Measurements from ENCODE around the gene CSNK1D. TPM values are rescaled to one million over a fixed set of nuclear protein-coding genes. Genes with fewer than 3 reads are reported as not detected.

The CSNK1D gene
- total RNA-seq (2014; rRNA removed; shearing (Covaris generic)) (24.5 and 35.1 TPM in 2 replicates), polyA plus RNA-seq (2016; fragmentation: Nextera tagmentation; extraction: Ambion mirVana) (102 and 114 TPM in 2 replicates)

DNA sequence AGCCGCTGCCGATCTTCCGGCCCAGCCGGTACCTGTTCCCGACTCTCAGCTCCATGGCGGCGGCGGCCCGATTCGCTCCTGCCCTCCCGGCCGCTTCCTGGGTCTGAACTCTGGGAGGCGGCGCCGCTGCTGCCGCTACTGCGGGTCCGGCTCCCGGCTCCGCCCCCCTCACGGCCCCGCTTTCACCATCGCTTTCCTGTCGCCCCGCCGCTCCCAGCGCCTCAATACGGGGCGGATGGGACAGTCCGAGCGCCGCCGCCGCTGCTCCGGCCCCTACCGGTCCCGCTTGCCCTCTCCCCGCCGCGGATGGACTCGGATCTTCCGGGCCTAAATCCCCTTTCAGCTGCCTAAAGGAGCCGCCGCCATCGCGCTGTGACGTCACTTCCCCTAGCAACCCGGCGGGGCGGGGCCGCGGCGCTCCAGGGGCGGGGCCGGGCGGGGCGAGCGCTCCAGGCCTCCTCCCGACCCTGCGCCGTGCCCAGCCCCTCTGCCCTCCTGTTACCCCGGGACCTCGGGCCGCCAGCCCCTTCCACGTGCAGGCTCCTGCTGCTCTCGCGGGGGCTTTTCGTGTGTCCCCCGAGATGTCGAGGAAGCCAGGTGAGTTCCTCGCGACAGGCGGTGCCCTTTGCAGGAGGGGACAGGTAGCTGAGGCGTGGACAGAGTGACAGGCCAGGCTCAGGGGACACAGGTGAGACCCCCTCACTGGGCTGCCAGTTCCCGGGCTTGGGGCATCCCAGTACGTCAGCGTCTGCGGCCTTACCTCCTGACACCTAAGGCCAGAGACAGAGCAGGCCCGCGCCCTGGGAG is at the start of gene CSNK1D:
Gene CSNK1D, minus strand, starts transcription at position 374 of the 807 bp plus-strand sequence. Its CDS starts 319 bp downstream, at position 55.
- peak; percentile 96 for DNase-seq
- WGBS, 2 experiments (ENCODE audit: low coverage in 1 of 2, low lambda C conversion rate in 2 of 2, missing lambda C conversion rate in 2 of 2): 5 to 10% methylated on average over 44 to 65 of the region's 80 CpGs
- in situ Hi-C loops (cut with MboI): no loop called here
- peaks cover 7% of the 10 kb centered on the region; the same call in 1 of the 2 replicates for H3K36me3 ChIP-seq (ENCODE audit: low read depth)
- TF ChIP-seq EZH2 (IDR thresholded peaks at IDR 0.05; ENCODE audit: insufficient read depth, poor library complexity, severe bottlenecking): no peak
- TF ChIP-seq EZH2phosphoT487 (IDR thresholded peaks at IDR 0.05; ENCODE audit: insufficient read depth, low read depth): no peak
- peak within 1 kb of the TSS; percentile 90 for H3K4me3 ChIP-seq
- no peaks in the 10 kb centered on the region for H3K27me3 ChIP-seq (replicated peaks; ENCODE audit: insufficient read depth)
- H3K9me2 ChIP-seq (ENCODE audit: insufficient read depth): no peaks in the 10 kb centered on the region
- H3K27ac ChIP-seq: peak within 1 kb of the TSS; percentile 87
- H3K9ac ChIP-seq: peak within 1 kb of the TSS; percentile 97
- peak within 1 kb of the TSS; percentile 95 for H2AFZ ChIP-seq
- H3K9me3 ChIP-seq (ENCODE audit: low read depth): no peaks in the 10 kb centered on the region
- peaks cover 45% of the 10 kb centered on the region for H3K79me2 ChIP-seq (ENCODE audit: insufficient read depth)
- H3K4me1 ChIP-seq (ENCODE audit: insufficient read depth): no peaks in the 10 kb centered on the region
- peaks cover 20% of the 10 kb centered on the region for H3F3A ChIP-seq (ENCODE audit: insufficient read depth)
- H4K20me1 ChIP-seq (ENCODE audit: insufficient read depth): peaks cover 19% of the 10 kb centered on the region; the same call in 1 of the 2 replicates
- H3K4me2 ChIP-seq (ENCODE audit: unreplicated experiment): peak within 1 kb of the TSS; percentile 92

DNA sequence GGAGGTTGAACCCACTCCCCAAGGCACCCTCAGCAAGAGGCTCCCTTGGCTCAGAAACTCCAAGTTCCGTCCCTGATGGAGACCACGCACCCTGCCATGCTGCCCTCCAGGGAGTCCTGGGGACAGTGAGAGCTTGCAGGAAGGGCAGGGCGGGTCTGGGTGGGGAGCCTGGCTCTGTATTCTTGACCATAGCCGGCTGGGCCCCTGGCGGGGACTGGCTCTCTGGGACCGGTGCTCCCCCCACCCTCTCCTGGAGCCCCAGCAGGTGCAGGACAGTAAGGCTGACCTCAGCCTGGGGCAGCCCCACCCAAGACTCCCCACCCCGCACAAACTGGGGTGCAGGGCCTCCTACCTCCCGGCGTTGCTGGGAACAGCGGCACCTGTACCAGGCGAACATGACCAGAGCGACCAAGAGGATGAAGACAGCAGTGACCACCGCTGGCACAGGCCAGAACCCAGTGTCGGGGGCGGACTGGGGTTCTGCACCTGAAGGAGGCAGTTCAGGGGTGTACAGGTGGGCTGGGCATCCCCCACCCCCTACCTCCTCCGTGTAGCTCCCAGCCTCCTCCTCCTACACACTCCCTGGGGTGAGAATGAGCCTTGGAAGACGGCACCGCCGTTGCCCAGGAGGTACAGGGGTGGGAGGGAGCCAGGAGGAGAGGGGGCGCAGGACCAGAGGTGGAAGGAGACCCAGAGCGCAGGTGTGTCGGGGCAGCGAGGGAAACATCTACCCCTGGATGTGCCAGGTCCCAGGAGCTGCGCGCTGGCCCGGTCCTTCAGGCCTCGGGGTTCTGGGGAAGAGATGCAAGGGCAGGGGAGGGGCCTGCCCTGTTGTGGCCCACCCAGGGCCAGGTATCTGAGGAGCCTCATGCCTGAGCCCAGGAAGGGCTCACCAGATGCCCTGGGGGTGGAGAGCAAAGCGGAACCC is 49.3 kb upstream of the CSNK1D start:
- WGBS, 2 experiments (ENCODE audit: low coverage in 1 of 2, low lambda C conversion rate in 2 of 2, missing lambda C conversion rate in 2 of 2): 73 to 81% methylated on average over 14 to 27 of the region's 28 CpGs
- H3K27me3 ChIP-seq (replicated peaks; ENCODE audit: insufficient read depth): no peaks in the 10 kb centered on the region
- H3K9ac ChIP-seq: no peak overlapping the region
- H4K20me1 ChIP-seq (ENCODE audit: insufficient read depth): no peaks in the 10 kb centered on the region
- DNase-seq: no peak
- TF ChIP-seq EZH2 (IDR thresholded peaks at IDR 0.05; ENCODE audit: insufficient read depth, poor library complexity, severe bottlenecking) (no peak), EZH2phosphoT487 (IDR thresholded peaks at IDR 0.05; ENCODE audit: insufficient read depth, low read depth) (no peak)
- H3F3A ChIP-seq (ENCODE audit: insufficient read depth): no peaks in the 10 kb centered on the region
- H3K9me2 ChIP-seq (ENCODE audit: insufficient read depth): no peaks in the 10 kb centered on the region
- H3K4me2 ChIP-seq (ENCODE audit: unreplicated experiment): no peak overlapping the region
- no peaks in the 10 kb centered on the region for H3K4me1 ChIP-seq (ENCODE audit: insufficient read depth)
- no peaks in the 10 kb centered on the region for H3K36me3 ChIP-seq (ENCODE audit: low read depth)
- no peaks in the 10 kb centered on the region for H3K79me2 ChIP-seq (ENCODE audit: insufficient read depth)
- no peak overlapping the region for H2AFZ ChIP-seq
- H3K4me3 ChIP-seq: no peak overlapping the region
- H3K9me3 ChIP-seq (ENCODE audit: low read depth): no peaks in the 10 kb centered on the region
- in situ Hi-C loops (cut with MboI): no loop called here
- H3K27ac ChIP-seq: no peak overlapping the region

DNA sequence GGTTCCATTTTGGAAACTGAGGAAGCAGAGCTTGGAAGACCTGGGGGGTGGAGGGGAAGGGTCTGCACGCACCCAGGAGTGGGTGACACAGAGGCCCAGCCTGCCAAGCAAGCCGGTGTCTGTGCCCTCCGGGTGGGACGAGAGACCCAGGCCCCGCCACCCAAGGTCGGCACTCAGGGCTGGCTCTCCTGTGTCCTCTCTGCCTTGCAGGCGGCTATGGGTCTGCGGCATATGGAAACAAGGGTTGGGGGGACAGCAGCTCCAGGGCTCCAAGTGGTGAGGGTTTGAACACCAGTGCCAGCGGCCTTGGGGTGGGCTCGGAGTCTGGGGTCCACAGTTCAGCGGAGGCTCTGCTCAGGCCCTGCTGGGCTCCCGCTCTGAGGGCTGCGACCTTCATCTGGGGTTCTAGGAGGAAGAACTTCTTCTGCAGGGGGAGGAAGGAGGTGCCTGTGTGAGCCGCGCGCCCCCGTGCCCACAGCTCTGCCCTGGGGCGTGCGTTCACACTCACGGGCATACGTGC is 48.5 kb upstream of the CSNK1D start:
- H3K9me2 ChIP-seq (ENCODE audit: insufficient read depth): no peaks in the 10 kb centered on the region
- 51 to 73% methylated on average over 14 to 17 of the region's 21 CpGs for WGBS, 2 experiments (ENCODE audit: low coverage in 1 of 2, low lambda C conversion rate in 2 of 2, missing lambda C conversion rate in 2 of 2)
- no peak for DNase-seq
- no peaks in the 10 kb centered on the region for H4K20me1 ChIP-seq (ENCODE audit: insufficient read depth)
- no peak overlapping the region for H3K27ac ChIP-seq
- in situ Hi-C loops (cut with MboI): no loop called here
- H3F3A ChIP-seq (ENCODE audit: insufficient read depth): no peaks in the 10 kb centered on the region
- H3K36me3 ChIP-seq (ENCODE audit: low read depth): no peaks in the 10 kb centered on the region
- no peak overlapping the region for H2AFZ ChIP-seq
- no peak overlapping the region for H3K4me2 ChIP-seq (ENCODE audit: unreplicated experiment)
- H3K4me1 ChIP-seq (ENCODE audit: insufficient read depth): no peaks in the 10 kb centered on the region
- no peak overlapping the region for H3K9ac ChIP-seq
- H3K79me2 ChIP-seq (ENCODE audit: insufficient read depth): no peaks in the 10 kb centered on the region
- H3K27me3 ChIP-seq (replicated peaks; ENCODE audit: insufficient read depth): no peaks in the 10 kb centered on the region
- TF ChIP-seq EZH2 (IDR thresholded peaks at IDR 0.05; ENCODE audit: insufficient read depth, poor library complexity, severe bottlenecking): no peak
- no peak for TF ChIP-seq EZH2phosphoT487 (IDR thresholded peaks at IDR 0.05; ENCODE audit: insufficient read depth, low read depth)
- H3K9me3 ChIP-seq (ENCODE audit: low read depth): no peaks in the 10 kb centered on the region
- no peak overlapping the region for H3K4me3 ChIP-seq

Measured in GM23248 (cell line).